ENCODE measurements around the gene GAS6.

DNA sequence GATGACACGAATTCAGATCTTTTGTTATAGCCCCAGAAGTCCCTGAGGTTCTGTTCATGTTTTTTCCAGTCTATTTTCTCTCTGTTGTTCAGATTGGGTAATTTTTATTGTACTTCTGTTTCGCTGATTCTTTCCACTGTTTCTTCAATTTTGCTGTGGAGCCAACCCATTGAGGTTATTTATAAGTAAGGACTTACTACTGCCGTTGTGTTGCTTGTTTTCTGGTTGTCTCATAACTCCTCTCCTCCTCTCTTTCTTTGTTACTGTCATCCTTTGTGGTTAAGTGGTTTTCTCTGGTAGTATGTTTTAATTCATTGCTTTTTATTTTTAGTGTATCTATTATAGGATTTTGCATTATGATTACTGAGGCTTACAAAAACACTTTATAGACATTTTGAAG is 48.7 kb upstream of the GAS6 start:
- TF ChIP-seq, protein P1, sequence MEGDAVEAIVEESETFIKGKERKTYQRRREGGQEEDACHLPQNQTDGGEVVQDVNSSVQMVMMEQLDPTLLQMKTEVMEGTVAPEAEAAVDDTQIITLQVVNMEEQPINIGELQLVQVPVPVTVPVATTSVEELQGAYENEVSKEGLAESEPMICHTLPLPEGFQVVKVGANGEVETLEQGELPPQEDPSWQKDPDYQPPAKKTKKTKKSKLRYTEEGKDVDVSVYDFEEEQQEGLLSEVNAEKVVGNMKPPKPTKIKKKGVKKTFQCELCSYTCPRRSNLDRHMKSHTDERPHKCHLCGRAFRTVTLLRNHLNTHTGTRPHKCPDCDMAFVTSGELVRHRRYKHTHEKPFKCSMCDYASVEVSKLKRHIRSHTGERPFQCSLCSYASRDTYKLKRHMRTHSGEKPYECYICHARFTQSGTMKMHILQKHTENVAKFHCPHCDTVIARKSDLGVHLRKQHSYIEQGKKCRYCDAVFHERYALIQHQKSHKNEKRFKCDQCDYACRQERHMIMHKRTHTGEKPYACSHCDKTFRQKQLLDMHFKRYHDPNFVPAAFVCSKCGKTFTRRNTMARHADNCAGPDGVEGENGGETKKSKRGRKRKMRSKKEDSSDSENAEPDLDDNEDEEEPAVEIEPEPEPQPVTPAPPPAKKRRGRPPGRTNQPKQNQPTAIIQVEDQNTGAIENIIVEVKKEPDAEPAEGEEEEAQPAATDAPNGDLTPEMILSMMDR (IDR thresholded peaks at IDR 0.05) = no peak
- no peak for TF ChIP-seq POLR2A (IDR thresholded peaks at IDR 0.05)
